GM21576 (cell line): Measurements from ENCODE around the gene LIPN.

Source experiments
- ATAC-seq: cut with Tn5 transposase; IDR thresholded peaks from one replicate; pipeline ENCODE4 v1.9.1; 2021; ENCODE audit warnings: mild to moderate bottlenecking, moderate library complexity; ENCODE audit not compliant: unreplicated experiment

LIPN gene

DNA sequence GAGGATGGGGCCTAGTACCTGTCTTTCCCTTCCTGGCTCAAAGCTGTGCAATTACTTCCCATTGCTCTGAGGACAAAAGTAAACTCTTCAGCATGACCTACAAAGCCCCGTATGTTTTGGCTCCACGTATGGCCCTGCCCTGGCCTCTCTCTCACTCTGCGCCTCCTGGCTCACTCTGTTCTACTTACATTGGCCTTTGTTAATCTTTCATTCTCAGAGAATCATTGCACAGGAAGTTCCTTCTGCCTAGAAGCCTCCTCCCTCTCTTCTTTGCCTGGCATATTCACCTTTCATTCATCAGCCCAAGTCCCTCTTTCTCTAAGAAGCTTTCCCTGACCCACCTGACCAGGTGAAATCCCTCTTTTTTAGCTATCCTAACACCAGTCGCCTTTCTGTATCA lies 66.6 kb downstream of the LIPN start:
- ATAC-seq = no peak

DNA sequence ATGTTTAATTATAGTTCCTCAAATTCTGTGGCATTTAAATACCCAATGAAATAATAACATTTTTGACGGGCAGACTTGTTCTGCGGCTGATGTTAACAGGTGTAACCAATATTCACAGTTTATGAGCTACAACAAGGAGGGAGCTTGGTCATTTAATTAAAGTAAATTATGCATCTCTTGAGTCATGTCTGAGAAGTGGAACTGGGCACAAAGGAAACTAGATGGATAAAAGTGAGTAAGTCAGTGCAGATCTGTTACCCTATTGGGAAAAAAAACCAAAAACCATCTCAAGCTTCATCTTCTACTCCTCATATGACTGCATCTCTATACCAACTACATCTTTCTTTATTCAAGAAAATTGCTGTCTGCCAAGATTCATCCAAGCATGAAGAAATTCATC lies 67.9 kb downstream of the LIPN start:
- ATAC-seq = no peak

DNA sequence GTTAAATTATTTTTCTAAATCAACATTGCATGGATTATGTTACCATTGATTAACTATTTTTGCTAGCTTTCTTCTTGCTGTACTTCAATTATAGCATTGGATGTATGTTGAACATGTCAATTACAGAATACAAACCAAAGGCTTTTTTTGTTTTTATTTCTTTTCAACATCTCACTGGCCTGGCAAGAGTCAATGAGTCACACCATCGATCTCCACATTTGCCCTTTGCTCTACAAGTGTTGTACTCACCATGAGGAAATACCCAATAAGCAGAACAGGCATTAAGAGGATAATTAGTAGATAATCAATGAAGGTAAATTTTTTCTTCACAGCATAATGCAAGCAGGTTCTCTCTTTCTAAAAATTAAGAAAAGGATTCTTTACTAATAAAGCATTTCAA lies 68.5 kb downstream of the LIPN start:
- ATAC-seq = no peak
